ENCODE results near the gene NDUFS8.

The NDUFS8 gene

GRCh38 chr11:68049509-68050370 lies 19.3 kb downstream of the NDUFS8 start:
- DNase-seq (ENCODE audit: low read depth) = no peak

- DNase-seq (ENCODE audit: low read depth) = no peak
These were observed 19.9 kb downstream of the NDUFS8 start for GRCh38 chr11:68050371-68050841.

GRCh38 chr11:68051191-68052136 lies 21.0 kb downstream of the NDUFS8 start:
- DNase-seq (ENCODE audit: low read depth) = no peak

- DNase-seq (ENCODE audit: low read depth) = no peak
These were observed 21.8 kb downstream of the NDUFS8 start for GRCh38 chr11:68052137-68052873.

- DNase-seq (ENCODE audit: low read depth) = no peak
These were observed 22.6 kb downstream of the NDUFS8 start for GRCh38 chr11:68053117-68053516.

- no peak for DNase-seq (ENCODE audit: low read depth)
These were observed 23.7 kb downstream of the NDUFS8 start for GRCh38 chr11:68053981-68054812.

GRCh38 chr11:68056317-68057285 lies 26.1 kb downstream of the NDUFS8 start:
- DNase-seq (ENCODE audit: low read depth) = no peak

GRCh38 chr11:68057807-68058206 lies 27.3 kb downstream of the NDUFS8 start:
- no peak for DNase-seq (ENCODE audit: low read depth)

GRCh38 chr11:68061508-68061907 lies 31.0 kb downstream of the NDUFS8 start:
- DNase-seq (ENCODE audit: low read depth) = no peak

- DNase-seq (ENCODE audit: low read depth) = no peak
These were observed 34.4 kb downstream of the NDUFS8 start for GRCh38 chr11:68064926-68065325.

GRCh38 chr11:68065841-68066240 lies 35.4 kb downstream of the NDUFS8 start:
- no peak for DNase-seq (ENCODE audit: low read depth)

- no peak for DNase-seq (ENCODE audit: low read depth)
These were observed 36.3 kb downstream of the NDUFS8 start for GRCh38 chr11:68066742-68067141.

GRCh38 chr11:68067991-68068390 lies 37.5 kb downstream of the NDUFS8 start:
- DNase-seq (ENCODE audit: low read depth) = no peak

- no peak for DNase-seq (ENCODE audit: low read depth)
These were observed 41.0 kb downstream of the NDUFS8 start for GRCh38 chr11:68071281-68072048.

- DNase-seq (ENCODE audit: low read depth) = no peak
These were observed 44.3 kb downstream of the NDUFS8 start for GRCh38 chr11:68074584-68075352.

- no peak for DNase-seq (ENCODE audit: low read depth)
These were observed 46.0 kb downstream of the NDUFS8 start for GRCh38 chr11:68076371-68077042.

Measured in activated T-cell treated with anti-CD3 and anti-CD28 coated beads for 1 hour (primary cell).